ENCODE data around the gene CLSTN1.
A peak's percentile ranks its signal among the peaks of the same experiment; 100 is the strongest.
"Not testable (repeated sequence)": the region's sequence is repeated elsewhere in the genome, so short reads cannot be mapped to it uniquely, and the experiment has no call there.

The CLSTN1 gene

GRCh38 chr1:9728451-9729295 is 95.1 kb downstream of the CLSTN1 start:
- DNase-seq = no peak

- DNase-seq = no peak
These were observed 96.7 kb downstream of the CLSTN1 start for GRCh38 chr1:9726905-9727595.

DNA sequence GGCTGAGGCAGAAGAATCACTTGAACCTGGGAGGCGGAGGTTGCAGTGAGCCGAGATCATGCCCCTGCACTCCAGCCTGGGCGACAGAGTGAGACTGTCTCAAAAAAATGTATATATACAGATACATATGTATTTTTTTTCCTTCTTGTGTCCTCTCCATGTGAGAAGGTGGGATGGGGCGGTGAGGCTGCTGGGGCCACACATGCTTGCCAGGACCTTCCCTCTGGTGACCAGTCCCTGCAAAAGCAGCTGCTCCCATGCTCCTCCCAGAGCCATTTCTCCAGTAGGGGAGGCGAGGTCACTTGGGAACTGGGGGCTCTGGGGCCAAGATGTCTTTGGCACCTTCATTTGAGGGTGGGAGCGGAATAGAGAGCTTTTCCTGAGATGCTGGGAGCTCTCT is 97.4 kb downstream of the CLSTN1 start:
- DNase-seq = no peak

GRCh38 chr1:9724706-9725476 is 98.9 kb downstream of the CLSTN1 start:
- DNase-seq = peak; percentile 20

GRCh38 chr1:9723926-9724325 is 99.8 kb downstream of the CLSTN1 start:
- DNase-seq = no peak

- DNase-seq = no peak
These were observed 100.5 kb downstream of the CLSTN1 start for GRCh38 chr1:9723068-9723805.

DNA sequence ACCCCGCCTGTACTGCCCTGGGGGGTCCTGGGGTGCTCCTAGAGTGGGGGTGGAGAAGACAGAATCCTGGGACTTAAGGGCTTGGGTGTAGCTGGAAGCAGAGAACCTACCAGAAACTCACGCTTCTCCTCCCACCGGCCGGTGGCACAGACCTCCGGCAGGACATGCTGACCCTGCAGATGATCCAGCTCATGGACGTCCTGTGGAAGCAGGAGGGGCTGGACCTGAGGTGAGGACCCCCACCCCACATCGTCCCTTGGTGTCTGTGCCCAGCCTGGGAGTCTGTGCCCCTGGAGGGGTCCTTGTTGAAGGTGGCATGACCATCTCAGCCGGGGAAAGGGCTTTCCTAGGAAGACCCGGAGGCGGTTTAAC is 101.4 kb downstream of the CLSTN1 start:
- no peak for DNase-seq

- no peak for DNase-seq
These were observed 102.0 kb downstream of the CLSTN1 start for GRCh38 chr1:9721606-9722377.

- DNase-seq = no peak
These were observed 102.8 kb downstream of the CLSTN1 start for GRCh38 chr1:9720785-9721605.

DNA sequence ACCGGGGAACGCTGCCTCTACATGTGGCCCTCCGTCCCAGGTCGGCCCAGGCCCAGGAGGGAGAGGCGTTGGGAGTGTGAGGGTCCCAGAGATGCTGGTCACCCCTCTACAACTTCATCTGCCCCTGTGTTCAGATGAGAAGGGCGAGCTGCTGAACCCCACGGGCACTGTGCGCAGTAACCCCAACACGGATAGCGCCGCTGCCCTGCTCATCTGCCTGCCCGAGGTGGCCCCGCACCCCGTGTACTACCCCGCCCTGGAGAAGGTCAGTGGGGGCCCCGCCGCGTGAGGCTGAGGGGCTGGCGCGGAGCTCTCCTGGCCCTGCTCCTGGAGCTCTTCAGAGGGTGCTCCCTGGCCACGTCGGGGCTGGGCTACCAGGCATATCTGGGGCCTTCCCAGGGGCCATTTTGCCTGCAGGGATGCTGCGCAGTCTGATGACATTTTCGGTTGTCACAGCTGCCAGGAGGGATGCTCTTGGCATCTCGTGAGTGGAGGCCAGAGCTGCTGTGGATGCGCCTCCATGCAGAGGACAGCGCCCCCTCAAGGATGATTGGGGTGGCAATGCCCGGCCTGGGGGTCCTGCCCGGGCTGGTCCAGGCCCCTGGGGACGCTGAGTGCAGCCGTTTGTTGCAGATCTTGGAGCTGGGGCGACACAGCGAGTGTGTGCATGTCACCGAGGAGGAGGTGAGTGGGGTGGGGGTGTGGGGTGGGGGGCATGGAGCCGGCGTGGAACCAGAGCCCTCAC is 103.6 kb downstream of the CLSTN1 start:
- no peak for DNase-seq

DNA sequence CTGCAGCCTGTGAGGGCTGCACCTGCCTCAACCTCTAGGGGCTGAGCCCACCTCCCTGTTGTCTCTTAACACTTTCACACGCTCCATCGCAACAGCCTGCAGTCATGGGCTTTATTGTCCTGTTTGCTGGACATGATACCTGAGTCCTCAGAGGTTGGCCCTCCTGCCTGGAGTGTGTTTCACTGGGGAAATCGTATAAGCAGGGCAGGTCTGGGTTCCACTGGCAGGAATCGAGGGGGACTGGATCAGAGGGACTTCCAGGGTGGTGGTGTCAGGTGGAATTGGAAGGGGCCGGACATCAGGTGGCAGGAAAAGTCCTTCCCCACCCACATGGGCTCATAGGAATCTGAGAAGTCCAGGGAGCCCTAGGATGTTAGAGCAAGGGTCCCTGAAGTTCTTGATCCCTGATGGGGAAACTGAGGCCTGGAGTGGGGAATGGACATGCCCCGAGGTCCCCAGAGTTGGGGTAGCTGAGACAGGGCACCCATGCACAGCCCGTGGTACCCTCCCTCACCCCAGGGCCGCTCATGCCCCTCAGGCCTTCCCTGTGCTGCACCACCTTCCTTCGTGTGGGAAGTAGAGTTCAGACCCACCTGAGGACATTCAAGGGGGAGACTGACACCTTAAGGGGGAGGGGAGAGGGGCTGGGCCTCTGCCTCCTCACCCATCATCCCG is 105.6 kb downstream of the CLSTN1 start:
- no peak for DNase-seq

GRCh38 chr1:9717193-9718005 is 106.4 kb downstream of the CLSTN1 start:
- no peak for DNase-seq

GRCh38 chr1:9716404-9717192 is 107.2 kb downstream of the CLSTN1 start:
- DNase-seq = no peak

- DNase-seq = no peak
These were observed 108.1 kb downstream of the CLSTN1 start for GRCh38 chr1:9715536-9716226.

DNA sequence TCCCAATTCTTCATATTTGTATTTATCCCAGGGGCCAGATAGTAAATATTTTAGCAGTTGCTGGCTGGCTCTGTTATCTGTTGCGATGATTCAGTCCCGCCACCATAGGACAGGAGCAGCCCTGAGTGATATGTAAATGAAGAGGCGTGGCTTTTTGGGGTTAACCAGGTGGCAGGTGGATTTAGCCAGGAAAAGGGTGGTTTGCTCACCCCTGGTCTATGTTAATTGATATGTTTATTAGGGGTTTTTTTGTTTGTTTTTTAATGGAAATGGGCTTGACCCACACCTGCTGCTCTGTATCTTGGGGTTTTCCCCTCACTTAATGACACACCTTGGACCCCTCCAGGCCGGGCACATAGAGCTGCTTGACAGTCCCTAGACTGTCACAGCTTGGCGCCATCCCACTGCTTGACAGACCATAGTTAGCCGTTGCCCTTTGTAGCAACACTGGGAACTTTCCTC is 109.5 kb downstream of the CLSTN1 start:
- no peak for DNase-seq

DNA sequence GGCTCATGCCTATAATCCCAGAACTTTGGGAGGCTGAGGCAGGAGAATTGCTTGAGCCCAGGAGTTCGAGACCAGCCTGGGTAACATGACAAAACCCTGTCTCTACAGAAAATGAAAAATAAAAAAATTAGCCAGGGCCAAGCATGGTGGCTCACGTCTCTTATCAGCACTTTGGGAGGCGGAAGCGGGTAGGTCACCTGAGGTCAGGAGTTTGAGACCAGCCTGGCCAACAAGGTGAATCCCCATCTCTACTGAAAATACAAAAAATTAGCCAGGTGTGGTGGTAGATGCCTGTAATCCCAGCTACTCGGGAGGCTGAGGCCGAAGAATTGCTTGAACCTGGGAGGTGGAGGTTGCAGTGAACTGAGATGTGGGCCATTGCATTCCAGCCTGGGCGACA is 111.0 kb downstream of the CLSTN1 start:
- DNase-seq = not testable (repeated sequence)

DNA sequence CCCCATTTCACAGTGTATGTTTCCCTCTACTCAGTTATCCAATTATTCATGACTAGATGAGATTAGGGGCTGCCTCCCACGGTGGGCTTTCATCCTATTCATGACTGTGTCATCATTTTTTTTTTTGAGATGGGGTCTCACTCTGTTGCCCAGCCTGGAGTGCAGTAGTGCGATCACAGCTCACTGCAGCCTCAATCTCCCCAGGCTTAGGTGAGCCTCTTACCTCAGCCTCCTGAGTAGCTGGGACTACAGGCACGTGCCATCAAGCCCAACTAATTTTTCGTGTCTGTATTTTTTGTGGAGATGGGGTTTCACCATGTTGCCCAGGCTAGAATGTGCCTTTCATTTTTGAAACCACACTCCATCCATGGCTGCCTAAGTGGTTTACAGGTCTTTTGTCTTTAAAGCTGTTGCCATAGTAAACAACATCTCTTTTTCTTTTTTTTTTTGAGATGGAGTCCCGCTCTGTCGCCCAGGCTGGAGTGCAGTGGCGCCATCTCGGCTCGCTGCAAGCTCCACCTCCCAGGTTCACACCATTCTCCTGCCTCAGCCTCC is 112.2 kb downstream of the CLSTN1 start:
- no peak for DNase-seq
